Activated T-helper 1 cell treated with anti-CD3 and anti-CD28 coated beads, Interleukin-2, amount 50 U/mL, for 16 hours (primary cell): ENCODE data around the gene ARAP1.

Source experiments
- DNase-seq, 2 donors: peaks; one replicate each; pipeline ENCODE4 v3.0.0-alpha.2; 2020; ENCODE audit warnings: low read depth in 1 of 2, low spot score in 1 of 2

The ARAP1 gene

DNA sequence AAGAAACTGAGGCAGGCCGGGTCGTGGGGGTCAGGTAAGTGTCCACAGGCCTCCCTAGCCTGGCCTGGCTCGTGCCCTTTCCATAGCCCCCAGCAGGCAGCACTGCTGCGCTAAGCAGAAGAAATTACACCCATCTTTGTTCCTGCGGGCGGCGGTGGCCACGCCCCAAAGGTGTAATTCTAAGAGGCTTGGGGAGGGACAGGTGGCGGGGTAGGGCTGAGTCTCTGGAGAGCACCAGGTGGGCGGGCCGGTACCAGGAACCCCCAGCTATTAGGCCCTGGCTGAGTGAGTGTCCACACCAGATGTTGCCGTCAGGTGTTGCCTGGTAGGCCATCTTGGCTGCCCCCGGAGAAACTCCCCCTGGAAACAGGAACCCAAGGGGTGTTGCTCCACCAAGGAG, 12.3 kb upstream of the ARAP1 start:
- DNase-seq, result no peak

DNA sequence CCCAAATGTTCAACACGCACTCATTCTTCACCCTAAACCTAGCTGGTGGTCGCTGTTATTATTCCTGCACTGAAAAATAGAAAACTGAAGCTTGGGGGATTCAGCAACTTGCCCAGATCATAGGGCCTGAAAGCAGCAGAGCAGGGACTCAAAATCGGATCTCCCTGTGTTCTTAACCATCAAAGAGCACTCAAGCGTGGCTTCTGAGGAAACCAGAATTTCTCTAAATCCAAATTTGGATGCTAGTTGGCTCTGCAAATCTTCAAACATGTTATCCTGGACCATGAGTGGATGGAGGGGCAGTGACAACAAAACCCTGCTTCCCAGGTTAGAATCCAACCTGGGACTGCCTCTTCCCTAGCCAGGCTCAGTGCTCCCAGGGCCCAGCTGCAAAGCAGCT, 11.6 kb upstream of the ARAP1 start:
- DNase-seq, result no peak

DNA sequence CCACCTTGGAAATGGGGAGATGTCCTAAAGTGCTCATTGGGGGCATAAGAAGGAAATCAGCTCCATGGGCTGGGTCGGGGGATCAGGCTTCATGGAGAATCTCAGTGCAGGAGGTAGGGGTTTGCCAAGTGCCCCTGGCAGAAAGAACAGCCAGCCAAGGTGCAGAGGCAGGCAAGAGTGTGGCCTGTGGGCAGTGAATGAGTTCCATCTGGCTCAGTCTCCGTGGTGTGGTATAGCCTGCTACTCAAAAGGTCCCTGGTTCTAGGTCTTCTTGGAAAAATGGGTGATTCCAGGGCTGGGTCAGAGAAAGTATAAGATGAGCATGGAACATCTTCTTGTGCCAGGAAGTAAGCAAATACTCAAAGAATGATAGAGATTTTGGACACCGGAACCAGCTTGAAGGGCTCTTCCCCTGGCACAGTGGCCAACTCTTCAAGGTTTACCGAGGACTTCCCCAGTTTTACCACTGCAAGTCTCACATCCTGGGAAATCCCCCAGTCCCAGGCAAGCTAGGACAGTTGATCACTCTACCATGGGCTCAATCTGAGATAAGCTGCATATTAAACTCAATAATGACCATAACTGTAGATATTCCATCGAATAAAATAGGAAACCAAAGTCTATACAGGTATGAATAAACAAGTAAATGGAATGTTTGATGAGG, 10.6 kb upstream of the ARAP1 start:
- DNase-seq, result no peak

DNA sequence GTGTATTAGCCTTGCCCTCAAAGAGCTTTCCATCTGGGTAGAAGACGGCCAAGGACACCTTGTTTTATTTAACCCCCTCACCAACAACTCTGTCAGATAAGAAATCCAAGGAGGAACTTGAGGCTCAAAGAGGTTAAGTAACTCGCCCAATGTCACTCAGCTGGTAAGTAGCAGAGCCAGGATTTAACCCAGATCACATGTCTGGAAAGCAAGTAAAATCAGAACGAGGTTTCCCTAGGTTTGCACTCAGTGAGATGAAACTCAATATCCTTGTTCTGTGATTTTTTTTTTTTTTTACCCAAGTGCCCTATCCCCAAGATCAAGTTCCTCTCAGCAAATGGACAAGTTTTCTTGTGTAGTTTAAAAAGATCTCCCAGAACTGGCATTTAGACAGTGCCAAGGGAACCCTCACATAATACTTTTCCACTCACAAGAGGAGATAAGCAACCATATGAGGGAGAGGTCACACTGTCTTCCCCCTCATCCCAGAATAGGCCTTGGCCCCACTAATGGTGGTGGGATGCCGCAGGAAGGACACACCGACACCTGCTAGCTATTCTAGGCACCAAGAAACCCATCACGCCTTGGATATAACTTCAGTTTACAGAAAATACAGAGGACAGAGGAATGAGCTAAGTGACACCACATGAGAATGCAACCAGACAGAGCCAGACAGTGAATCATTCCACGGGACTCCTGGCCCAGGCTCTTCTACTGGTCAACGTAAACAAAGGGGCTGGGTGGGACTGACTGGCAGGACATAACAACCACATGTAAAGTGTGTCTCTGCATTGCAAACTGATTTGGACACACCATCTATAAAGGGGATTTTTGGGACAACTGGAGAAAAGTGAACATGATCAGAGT, 8.6 kb upstream of the ARAP1 start:
- DNase-seq, result no peak

DNA sequence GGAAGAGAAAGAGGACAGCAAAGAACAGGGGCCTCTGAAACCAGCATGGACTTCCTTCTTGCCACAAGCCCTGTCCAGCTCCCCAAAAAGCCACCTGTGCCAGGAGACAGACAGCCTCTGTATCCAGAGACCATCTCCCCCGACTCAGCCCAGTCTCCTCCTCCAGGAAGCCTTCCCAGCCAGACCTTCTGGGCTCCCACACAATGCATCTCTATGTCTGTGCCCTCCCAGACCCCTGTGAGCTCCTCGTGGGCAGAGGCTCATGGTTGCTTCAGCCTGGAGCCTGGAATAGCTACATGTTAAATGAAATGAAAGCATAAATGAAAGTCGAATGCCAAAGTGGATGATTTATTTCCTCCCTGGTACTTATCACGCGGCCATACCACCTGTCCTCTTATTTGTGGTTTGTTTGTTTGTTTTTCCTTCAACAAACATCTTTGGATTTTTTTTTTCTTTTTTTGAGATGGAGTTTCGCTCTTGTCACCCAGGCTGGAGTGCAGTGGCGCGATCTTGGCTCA, 7.3 kb upstream of the ARAP1 start:
- no peak for DNase-seq

DNA sequence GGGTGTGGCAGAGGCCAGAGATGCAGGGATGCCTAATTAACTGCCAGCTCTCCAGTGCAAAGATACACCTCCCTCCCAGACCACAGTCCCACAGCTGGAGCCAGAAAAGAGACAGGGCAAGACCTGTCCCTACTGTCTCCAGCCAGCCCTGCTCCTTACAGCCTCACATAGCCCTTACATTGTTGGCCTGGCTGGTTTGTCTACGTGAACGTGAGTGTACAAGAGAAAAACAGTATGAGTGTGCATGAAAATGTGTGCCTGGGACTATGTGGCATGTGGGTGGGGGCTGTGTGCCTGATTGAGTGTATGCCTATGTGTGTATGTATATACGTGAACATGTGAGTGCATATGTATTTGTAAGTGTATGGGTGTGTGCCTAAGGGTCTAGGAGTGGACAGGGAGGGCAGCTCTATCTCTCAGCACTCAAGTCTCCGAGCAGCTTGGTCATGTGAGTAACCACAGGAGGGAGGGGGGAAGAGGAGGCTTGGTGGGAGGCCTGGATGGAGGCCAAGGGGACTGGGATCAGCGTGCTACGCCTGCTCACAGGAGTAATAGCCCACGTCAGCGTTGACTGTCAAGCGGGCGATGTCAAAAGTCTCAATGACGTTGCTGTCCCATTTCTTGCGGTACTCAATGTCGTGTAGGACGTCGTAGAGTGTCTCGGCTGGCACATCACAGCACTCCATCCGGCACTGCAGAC, 6.6 kb upstream of the ARAP1 start:
- no peak for DNase-seq

DNA sequence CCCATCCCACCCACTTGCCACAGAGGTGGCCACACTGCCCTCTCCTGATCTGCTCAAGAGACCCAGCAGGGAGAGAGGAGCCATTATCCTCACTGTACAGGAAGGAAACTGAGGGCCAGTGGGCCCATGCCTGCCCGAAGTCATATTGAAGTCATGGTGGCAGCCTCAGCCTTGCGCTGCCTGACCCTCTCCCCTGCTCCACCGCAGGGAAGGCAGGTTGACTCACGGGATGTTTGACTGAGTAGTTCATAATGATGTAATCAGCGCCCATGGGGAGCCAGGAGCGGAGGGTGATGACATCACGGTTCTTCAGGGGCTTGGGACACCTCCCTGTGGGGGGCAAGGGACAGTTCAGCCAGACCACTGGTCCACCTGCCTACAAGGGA, 6.1 kb upstream of the ARAP1 start:
- no peak for DNase-seq

DNA sequence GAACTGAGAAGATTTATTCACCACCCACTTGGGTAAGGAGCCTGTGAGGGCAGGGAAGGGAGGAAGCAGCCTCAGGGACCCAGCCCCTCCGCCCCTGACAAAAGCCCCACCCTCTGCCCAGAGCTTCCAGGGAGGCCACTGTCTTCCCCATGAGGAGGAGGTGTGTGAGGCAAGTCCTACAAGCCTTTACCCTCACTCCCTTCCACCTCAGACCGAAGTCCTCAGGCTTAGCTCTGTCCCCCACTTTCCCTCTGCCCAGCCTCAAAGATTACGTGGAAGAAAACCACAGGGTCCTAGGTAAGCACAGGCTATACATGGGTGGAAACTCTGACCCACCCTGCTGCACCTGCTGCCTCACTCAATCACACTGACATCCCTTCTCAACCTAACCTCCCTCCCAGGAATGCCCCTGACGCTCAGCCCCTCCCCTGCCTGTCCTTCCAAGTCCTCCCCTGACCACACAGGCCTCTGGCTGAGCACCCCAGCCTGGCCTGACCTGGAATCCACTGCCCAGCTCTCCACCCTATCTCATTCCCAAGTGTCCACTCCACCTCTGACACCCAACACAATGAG, 3.6 kb upstream of the ARAP1 start:
- no peak for DNase-seq

DNA sequence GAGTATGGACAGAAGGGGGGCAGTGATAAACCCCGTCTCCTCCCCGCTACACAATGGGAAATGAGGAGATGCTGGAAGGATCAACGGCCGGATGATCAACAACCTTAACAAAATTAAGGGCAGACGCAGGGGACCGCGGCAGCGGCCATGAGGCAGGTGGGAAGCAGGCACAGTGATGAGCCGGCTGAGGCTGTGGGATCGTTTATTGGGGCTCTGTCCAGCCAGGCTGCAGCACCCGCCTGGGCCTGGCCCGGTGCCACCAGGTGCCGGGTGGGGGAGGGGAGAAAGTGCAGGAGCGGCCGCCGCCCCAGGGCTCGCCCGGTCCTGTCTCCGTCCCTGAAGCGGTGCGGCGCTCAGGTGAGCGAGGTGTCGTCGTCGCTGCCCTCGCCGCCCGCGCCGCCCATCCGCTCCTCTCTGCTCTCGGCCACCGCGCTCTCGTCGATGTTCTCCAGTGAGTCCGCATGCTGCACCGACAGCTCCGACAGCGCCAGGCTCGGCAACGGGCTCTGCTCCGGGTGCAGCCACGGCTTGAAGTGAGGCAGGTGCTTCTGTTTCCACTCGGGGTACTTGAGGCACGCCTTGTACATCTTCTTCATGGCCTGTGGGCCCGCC, 2.4 kb upstream of the ARAP1 start:
- no peak for DNase-seq

DNA sequence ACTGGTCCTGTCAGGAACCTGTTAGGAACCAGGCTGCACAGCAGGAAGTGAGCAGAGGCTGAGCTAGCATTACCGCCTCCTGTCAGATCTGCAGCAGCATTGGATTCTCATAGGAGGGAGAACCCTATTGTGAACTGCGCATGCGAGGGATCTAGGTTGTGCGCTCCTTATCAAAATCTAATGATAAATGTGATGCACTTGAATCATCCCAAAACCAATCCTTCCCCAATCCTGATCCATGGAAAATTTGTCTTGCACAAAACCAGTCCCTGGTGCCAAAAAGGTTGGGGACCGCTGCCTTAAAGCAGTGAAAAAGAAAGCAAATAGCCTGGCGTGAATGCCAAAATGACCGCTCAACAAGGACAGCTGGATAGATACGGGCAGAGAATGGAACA, 1.9 kb upstream of the ARAP1 start:
- DNase-seq, result no peak

DNA sequence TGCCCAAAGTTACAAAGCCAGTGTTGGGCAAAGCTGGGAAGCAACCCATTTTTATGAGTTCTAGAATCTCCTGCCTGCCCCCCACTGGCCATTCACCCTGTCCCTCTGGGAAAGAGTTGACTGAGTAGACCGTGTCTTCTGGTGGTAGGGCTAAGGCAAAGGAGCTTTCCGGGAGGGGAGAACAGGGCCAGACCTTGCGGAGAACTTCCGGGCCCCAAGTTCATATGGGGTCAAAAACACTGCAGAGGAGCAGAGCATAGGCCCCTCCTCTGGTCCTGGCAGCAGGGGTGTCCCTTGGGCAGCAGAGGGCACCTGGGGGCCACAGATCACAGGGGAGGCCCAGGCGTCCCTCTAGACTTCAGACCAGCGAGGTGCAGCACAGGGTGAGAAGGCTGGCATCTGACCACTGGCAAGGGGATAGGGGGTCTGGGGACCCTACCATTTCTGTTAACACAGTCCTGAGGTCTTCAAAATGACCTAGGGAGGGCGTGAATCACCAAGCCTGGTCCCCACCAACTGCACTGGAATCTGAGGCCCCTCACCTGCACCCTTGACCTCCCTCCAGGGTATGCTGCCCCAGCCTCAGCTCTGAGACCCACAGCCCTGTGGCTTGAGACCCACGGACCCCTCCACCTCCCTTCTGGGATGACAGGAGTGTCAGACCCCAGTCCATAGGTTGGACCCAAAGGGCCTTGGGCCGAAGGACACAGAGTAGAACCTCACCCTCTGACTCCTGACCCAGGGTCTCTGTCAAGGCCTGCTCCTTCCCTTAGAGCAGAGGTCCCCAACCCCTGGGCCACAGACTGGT, 1.3 kb upstream of the ARAP1 start:
- DNase-seq, result no peak

DNA sequence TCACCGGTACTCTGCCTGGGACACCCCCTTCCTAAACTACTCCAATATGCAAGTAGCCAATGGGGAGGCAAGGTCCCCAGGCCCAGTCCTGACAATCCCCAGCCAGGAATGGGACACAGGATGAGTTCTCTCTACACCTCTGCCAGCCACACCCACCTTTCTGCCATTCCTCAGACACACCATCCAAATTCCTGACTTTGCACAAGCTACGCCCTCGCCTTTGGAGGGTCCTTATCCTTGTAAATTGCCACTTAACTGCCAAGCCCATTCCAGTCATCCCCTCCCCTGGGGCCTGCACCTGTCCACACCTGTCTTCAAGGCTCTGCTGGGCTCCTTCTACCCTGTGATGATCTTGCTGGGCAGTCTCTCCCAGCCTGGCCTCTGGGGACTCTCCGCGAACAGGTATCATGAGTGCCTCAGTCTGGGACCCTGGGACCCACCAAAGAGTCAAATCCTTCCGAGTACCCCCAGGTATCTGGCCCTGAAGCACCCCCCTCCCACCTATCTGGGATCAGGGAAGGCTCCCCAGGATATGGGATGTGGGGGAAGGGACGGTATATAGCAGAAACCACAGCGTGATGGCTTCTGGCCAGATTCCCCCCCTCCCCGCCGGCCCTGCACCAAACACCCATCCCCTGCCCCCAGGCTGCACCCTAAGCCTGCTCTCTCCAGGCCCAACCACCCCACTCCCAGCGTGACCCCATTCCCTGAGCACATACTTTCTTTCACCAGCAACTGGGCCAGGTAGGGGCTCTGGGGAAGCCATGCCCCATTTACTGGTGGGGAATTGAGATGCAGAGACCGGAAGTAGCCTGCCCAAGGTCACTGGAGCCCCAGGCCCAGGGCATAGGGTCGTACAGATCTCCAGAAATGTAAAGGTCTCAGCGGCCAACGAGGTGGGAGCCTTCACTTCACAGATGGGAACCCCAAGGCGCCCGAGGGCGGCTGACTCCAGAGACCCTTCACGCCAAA, 806 bp downstream of the ARAP1 start:
- no peak for DNase-seq

DNA sequence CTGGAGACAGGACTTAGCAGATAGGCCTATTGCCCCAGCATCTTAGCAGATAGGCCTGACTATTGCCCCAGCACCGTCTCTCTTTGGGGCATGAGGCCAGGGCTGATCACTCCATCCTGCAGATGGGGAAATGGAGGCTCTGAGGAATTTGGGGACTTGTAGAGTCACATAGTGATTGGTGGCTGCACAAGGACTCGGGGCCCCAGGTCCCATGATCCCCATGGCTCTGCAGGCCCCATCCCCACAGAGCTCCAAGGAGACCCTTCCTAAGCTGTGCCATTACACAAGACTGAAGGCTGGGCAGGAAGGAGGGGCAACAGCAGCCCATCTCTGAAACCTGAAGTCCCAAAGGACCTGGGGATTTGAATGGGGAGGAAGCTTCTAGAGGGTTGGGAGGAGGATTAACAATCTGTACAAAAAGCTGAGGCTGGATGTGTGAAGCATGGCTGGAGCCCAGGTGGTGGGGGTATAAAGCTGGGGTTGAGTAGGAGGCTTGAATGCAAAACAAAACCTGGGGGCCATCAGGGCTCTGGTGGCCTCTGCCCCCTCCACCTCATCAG, 1.6 kb downstream of the ARAP1 start:
- DNase-seq, result no peak

DNA sequence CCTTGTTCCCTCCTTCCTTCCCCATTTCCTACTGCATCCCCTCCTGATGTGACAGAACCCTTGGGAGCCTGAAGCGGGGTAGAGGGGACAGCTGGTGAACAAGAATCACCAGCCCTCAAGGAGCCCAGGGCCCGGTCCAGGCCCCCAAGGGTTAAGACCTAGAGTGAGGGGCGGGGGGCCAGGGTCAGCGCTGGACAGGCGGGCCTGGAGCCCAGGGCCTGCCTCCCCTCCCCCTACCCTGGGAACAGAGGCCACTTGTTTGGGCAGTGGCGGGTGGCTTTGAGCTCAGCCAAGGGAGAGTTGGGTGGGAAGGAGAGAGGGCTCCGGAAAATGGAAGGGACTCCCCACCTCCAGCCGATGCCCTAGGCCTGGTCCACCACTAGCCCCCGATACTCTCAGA, 2.1 kb downstream of the ARAP1 start:
- no peak for DNase-seq

DNA sequence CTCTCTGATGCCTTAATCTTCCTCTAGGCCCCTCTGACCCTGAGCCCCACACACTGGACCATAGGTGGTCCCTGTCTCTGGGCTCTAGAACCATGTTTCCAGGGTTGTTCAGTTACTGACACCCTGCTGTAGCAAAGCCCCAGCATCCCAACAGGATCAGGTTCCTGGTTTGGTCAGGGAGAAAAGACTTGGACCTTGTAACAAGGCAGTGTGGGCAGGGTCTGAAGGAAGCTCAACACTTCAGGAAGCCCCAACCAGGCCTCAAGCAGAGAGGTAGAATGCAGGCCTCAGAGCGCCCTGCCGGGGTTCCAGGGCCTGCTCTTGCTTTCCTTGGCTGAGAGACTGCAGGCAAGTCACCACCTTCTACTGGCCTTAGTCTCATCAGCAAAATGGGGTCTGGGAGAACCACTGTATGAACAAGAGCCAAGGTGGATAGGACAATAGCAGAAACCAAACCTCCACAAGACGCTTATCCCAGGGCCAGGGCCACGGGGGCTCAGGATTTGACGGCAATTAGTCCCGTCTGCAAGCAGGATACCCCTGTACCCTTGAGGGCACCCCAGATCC, 4.8 kb downstream of the ARAP1 start:
- DNase-seq, result no peak

DNA sequence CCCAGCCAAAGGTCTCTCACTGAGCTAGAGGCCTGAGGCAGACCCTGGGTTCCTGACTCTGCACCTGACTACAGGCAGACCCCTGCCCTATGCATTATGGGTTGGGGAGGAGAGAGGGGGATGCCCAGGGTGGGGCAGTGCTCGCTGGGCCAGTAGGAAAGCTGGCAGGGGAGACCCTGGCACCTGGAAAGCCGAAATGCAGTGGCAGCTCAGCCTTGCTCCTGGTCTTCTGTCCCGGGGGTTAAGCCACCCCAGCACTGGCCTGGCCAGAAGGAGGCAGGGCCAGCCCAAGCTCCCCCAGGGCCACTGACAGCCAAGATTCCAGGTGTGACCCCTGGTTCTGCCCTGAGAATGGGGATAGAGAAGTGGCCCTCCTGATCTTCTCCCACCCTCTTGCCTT, 5.4 kb downstream of the ARAP1 start:
- no peak for DNase-seq

DNA sequence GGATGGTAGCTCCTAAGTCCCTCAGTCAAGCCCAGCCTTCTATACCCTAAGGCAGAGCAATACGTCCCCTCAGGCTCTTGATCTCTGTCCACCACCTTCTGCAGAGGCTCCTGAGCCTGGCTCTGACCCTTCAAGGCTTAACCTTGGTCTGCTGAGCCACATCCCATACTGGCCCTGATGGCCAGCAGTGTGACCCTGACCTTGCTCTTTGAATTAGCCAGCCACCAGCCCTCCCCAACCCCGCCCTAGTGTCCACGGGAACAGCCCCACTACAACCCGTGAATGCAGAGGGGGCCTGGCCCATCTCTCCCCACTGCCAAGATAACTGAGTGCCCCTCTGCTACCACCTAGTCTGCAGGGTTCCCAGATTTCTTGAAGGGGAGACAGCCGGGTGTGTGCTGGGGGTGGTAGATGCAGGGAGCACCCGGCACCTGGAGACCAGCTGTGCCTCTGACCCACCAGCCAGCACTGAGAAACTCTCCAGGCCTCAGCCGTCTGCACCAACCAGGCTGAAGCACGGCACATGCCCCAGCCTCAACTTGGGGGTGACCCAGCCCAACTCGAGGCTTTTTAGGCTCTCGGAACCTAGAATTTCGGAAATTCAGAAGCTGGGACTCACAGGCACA, 6.2 kb downstream of the ARAP1 start:
- DNase-seq, result no peak

DNA sequence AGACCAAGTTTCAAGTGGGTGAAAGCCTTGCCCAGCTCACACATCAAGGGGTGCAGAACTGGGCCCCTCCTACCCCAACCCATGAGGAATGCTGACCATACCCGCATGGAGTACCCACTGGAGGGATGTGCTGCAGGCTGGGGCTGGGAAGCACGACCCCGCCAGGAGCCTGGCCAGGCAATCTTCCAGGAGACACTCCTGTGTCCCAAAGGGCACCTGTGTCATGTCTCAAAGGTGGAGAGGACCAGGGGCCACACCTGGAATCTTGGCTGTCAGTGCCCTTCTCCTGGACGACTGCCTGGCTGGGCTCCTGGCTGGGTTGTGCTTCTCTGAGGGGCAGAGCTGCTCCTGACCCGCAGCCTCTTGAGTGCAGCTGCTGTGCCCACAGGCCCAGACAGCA, 6.7 kb downstream of the ARAP1 start:
- no peak for DNase-seq
